ENCODE data around the gene PHF3.

Gene PHF3

DNA sequence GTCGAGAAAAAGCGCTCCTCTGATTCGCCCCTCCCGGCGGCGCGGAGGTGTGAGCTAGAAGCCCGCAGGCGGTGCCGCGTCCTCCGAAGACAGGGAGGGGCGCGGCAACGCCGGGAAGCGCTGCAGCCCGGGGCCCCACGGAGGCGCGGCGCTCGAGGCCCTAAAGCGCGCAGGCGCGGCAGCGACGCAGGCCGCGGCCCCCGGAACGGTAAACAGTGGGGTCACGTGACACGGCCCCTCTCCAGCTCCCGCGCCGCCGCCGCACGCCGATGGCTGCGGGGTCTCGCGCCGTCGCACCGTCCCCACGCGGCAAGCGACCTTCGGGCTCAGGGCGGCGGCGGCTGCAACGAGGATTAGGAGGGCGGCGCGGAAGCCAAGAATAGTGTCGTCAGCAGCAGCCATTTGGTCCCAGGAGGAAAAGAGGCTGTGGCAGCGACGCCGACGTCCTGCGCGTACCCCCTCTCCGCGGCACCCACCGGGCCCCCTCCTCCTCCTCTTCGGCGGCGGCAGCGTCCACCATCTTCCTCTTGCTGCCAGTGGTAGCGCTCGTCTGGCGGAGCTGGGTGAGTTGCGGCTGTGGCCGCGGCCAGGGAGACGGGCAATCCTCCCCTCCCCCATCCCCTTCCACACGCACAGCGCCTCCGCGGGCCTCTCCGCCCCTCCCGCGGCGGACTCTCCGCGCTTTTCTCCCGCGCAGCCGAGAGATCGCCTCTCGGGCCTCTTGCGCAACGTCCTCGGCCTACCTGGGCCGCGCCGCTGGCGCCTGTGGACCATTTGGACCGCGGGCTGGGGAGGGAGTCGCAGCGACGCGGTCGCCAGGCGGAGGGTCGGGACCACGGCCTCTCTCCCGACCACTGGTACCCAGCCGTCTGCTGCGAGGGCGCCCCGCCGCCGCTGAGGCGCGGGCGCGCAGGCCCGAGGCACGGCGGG is at the start of gene PHF3:
PHF3 (plus strand) TSS at position 215 of the 930 bp plus-strand sequence. CDS start 10,750 bp downstream, outside the sequence.
- DNase-seq (ENCODE audit: extremely low read depth in 1 of 2, low read depth in 1 of 2), result peak; percentile 78 to 81

DNA sequence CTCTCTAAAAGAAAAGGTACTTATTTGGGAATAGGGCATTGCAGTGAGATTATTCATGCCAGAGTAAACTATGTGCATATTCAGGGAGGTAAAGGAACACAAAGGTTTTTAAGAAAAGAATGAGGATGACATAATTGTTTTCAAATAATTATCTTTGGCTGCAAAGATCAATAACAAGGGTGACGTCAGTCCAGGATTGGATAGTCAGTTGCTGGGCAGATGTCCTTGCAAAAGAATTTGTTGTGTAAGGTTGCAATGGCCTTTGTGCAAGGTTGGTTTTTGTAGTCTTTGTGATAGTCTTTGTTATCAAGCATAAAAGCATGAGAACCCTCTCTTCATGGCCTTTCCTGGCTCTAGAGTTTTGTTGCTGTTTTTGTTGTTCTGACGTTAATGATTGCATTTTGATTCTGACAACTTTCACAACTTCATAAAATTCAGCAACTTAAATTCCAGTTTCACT is 45.6 kb upstream of the PHF3 start:
- no peak for DNase-seq (ENCODE audit: extremely low read depth in 1 of 2, low read depth in 1 of 2)

DNA sequence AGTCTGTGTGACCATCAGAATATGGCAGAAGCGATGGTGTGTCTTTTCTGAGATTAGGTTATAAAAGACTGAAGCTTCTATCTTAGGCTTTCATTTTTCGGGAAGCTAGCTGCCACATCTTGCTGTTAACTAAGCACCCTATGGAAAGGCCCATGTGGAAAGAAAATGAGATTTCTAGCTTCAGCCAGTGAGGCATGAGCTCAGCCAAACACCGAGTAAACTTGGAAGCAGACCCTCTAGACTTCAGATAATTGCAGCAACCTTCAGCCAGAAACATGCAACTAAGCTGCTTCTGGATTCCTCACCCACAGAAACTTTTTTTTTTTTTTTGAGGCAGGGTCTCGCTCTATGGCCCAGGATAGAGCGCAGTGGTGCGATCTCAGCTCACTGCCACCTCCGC is 42.7 kb upstream of the PHF3 start:
- DNase-seq (ENCODE audit: extremely low read depth in 1 of 2, low read depth in 1 of 2), result no peak

GRCh38 chr6:63597141-63598048 is 38.2 kb upstream of the PHF3 start:
- DNase-seq (ENCODE audit: extremely low read depth in 1 of 2, low read depth in 1 of 2), result no peak

DNA sequence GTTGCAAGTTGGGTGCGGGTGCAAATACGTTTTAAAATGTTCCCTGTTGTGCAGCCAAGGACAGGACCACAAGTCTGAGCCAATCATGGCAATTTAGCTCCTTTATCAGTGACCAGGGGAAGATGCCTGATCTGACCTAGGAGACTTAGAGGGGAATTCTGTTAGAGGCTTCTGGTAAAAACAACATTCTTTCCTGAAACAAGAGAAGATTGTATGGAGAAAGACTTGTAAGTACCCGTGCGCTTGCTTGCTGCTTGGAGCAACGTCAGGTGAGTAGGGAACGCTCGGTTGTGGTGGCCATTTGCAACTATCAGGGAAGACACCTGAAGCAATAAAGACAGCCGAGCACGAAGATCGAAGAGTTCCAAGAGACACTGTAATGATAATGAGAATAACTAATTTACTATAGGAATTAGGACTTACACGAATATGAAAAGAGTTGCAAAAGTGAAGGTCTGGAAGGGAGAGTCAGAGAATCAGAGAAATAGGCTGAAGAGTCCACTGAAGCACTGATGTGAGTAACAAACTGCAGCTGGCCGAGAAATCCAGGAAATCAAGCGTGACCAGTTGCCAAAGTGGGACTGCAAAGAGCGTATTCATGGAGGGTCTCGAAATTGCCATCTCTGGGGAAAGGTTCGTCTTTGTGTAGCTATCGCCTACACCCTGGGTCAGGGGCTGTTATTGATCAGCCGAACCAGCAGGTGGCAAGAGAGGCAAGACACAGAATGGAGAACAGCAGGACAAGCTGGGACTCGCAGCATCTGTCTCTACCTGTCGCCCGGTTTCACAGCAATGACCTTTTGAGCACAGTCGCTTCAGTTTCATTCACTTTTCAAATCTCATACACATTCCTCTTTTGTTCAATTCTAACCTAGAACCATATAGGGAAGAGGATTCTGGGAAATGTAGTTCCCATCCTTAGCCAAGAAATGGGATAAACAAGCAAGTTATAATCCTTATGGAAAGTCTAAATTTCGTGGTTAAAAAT is 37.3 kb upstream of the PHF3 start:
- peak in 1 of 2 donors; percentile 54 for DNase-seq (ENCODE audit: extremely low read depth in 1 of 2, low read depth in 1 of 2)

DNA sequence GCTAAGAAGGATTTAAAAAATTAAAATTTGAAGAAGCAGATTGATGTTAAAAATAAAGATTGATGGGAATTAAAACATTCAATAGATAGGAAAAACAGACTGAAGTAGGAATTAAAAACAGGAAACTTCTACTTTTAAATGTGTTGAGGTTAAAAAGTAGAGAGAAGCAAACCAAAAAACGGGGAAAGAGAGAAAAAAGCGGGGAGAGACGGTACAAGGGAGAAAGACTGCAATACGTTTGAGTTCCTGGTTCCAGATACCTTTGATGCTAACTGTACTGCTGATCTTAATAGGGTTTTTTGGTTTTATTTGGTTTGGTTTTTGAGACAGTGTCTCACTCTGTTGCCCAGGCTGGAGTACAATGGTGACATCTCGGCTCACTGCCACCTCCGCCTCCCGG is 36.4 kb upstream of the PHF3 start:
- DNase-seq (ENCODE audit: extremely low read depth in 1 of 2, low read depth in 1 of 2), result no peak

DNA sequence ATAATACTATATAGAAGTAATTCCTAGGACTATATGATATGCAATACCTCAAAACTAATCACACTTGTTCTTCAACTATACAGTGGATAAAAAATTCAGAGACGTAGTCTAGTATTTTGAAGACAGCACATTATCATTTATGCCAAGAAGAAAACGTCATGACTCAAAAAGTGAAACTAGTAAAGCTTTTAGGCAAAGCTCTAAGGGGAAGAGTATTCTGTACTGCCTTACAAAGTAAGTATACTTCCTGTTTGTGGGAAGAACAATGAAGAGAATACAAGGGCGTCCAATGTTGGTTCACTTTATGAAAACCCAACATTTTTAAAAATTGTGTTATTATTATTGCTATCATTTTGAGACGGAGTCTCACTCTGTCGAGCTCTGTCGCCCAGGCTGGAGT is 35.5 kb upstream of the PHF3 start:
- no peak for DNase-seq (ENCODE audit: extremely low read depth in 1 of 2, low read depth in 1 of 2)

GRCh38 chr6:63609231-63609630 is 26.4 kb upstream of the PHF3 start:
- no peak for DNase-seq (ENCODE audit: extremely low read depth in 1 of 2, low read depth in 1 of 2)

GRCh38 chr6:63610944-63611343 is 24.7 kb upstream of the PHF3 start:
- no peak for DNase-seq (ENCODE audit: extremely low read depth in 1 of 2, low read depth in 1 of 2)

GRCh38 chr6:63611560-63611959 is 24.0 kb upstream of the PHF3 start:
- no peak for DNase-seq (ENCODE audit: extremely low read depth in 1 of 2, low read depth in 1 of 2)

GRCh38 chr6:63615590-63615989 is 20.0 kb upstream of the PHF3 start:
- DNase-seq (ENCODE audit: extremely low read depth in 1 of 2, low read depth in 1 of 2), result no peak

DNA sequence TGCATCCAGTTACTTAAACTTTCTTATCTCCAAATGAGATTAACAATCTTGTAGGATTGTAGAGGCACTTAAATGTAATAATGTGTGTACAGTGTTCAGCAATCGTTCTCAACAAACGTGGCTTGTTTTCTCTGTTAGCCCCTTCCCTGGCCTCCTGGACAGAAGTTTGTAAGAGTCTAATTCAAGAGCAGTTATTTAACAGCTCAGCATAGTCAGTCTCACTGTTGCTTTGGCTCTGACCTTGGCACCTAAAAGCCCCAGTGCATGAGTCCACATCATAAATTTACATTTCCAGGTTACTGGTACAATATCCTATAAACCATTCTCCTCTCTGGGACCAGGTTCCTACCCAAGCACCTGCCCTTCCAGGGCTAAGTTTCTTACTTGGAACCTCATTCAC is 11.5 kb upstream of the PHF3 start:
- no peak for DNase-seq (ENCODE audit: extremely low read depth in 1 of 2, low read depth in 1 of 2)

GRCh38 chr6:63630466-63630865 is 5.1 kb upstream of the PHF3 start:
- no peak for DNase-seq (ENCODE audit: extremely low read depth in 1 of 2, low read depth in 1 of 2)

DNA sequence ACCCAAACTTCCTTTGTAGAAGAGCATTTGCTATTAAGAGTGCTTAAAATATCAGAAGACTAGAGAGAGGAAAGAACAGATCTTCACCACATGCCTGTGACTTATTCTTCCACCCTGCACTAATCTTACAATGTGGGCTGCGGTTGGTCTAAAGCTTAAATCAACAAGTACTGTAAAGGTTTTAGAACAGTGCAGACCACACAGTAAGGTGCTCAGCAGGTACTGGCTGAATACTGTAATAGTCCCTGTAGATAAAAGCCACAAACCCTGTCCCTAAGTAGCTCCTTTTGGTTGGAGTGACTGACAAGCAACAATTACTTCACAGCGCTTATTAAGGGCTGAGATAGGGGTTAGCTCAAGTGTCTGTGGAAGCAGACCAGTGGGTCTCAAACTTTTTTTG is 972 bp upstream of the PHF3 start:
- DNase-seq (ENCODE audit: extremely low read depth in 1 of 2, low read depth in 1 of 2), result no peak

DNA sequence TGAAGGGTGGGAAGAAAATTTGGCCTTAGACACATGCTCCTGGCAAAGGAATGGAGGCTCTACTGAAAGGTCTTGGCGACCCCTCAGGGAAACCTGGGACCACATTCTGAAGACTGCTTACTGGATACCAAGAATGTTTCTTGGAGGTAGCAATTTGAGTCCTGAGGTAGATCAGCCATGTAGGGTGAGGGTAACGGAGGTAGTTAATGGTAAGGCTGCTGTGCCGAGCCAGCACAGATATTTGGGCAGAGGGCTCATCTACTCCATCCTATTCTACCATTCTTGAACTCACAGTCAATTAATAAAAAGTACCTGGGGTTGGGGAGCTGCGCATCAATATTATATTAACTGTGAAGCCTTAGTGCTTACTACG is 401 bp upstream of the PHF3 start:
- DNase-seq (ENCODE audit: extremely low read depth in 1 of 2, low read depth in 1 of 2), result no peak

GRCh38 chr6:63636518-63637021 is 968 bp downstream of the PHF3 start:
- DNase-seq (ENCODE audit: extremely low read depth in 1 of 2, low read depth in 1 of 2), result peak in 1 of 2 donors; percentile 56

- no peak for DNase-seq (ENCODE audit: extremely low read depth in 1 of 2, low read depth in 1 of 2)
Observed at GRCh38 chr6:63637865-63638445, 2.4 kb downstream of the PHF3 start.

GRCh38 chr6:63640062-63640461 is 4.5 kb downstream of the PHF3 start:
- DNase-seq (ENCODE audit: extremely low read depth in 1 of 2, low read depth in 1 of 2), result no peak

DNA sequence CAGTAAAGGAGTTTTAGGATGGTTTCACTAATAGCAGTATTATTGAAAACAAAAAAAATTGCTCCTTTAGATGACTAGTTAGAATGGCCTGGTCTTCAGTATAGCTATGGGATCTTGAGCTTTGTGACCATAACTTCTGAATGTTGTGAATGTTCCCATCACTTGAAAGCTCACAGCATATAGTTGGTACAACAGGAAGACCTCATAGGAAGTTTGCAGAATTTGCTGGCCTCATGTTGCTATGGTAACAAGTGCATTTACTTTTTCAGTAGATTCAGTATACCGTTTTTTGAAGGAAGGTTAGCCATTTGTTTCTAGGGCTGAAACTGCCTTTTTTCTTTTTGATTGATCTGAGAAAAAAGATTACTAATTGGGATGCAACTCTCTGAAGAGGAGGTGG is 8.3 kb downstream of the PHF3 start:
- no peak for DNase-seq (ENCODE audit: extremely low read depth in 1 of 2, low read depth in 1 of 2)
